ENCODE data around the gene ATP2A1. TPM values are rescaled to one million over a fixed set of nuclear protein-coding genes. Genes with fewer than 3 reads are reported as not detected.
A peak's percentile ranks its signal among the peaks of the same experiment; 100 is the strongest.

The ATP2A1 gene
- total RNA-seq, 1 donor from 2014 or later = 8.2 TPM

- H3K9me3 Mint-ChIP-seq = no peaks in the 10 kb centered on the region
- Histone ChIP-seq H3K9me3 (ENCODE audit: low read depth) (no peaks in the 10 kb centered on the region), H3K4me2 (no peak overlapping the region), H3K36me3 (no peaks in the 10 kb centered on the region), H3K4me3 (no peak overlapping the region), H3F3A (ENCODE audit: low read depth) (peaks cover 23% of the 10 kb centered on the region), H4K20me1 (ENCODE audit: low read depth) (no peaks in the 10 kb centered on the region), H3K9ac (no peak overlapping the region), H3K79me2 (ENCODE audit: low read depth) (peaks cover 10% of the 10 kb centered on the region), H2AFZ (replicated peaks) (no peak overlapping the region), H3K27me3 (peaks cover 5% of the 10 kb centered on the region), H3K4me1 (peaks cover 21% of the 10 kb centered on the region), H3K27ac (no peak overlapping the region)
- peak overlapping the region; percentile 92 for H3K27ac Mint-ChIP-seq
- H3K27me3 Mint-ChIP-seq (ENCODE audit: insufficient read depth, low read depth) = peaks cover 12% of the 10 kb centered on the region
- peak overlapping the region; percentile 75 for H3K4me3 Mint-ChIP-seq
- no peaks in the 10 kb centered on the region for H3K36me3 Mint-ChIP-seq
- peaks cover 46% of the 10 kb centered on the region for H3K4me1 Mint-ChIP-seq
- TF ChIP-seq EZH2 (IDR thresholded peaks at IDR 0.05) = no peak
- no peak for TF ChIP-seq EZH2phosphoT487 (IDR thresholded peaks at IDR 0.05)
- no peak for TF ChIP-seq CTCF (IDR thresholded peaks at IDR 0.05)
- no peak for DNase-seq (ENCODE audit: low spot score)
Observed at GRCh38 chr16:28882551-28883160, 4.4 kb downstream of the ATP2A1 start.

- Histone ChIP-seq H3K9ac (no peak overlapping the region), H3K4me1 (peaks cover 18% of the 10 kb centered on the region), H3K79me2 (ENCODE audit: low read depth) (peaks cover 10% of the 10 kb centered on the region), H3K4me3 (no peak overlapping the region), H3K4me2 (no peak overlapping the region), H3F3A (ENCODE audit: low read depth) (peaks cover 23% of the 10 kb centered on the region), H2AFZ (replicated peaks) (no peak overlapping the region), H4K20me1 (ENCODE audit: low read depth) (no peaks in the 10 kb centered on the region), H3K27me3 (peaks cover 5% of the 10 kb centered on the region), H3K9me3 (ENCODE audit: low read depth) (no peaks in the 10 kb centered on the region), H3K27ac (no peak overlapping the region), H3K36me3 (no peaks in the 10 kb centered on the region)
- peaks cover 10% of the 10 kb centered on the region for H3K27me3 Mint-ChIP-seq (ENCODE audit: insufficient read depth, low read depth)
- H3K4me3 Mint-ChIP-seq = no peak overlapping the region
- TF ChIP-seq EZH2 (IDR thresholded peaks at IDR 0.05) (no peak), EZH2phosphoT487 (IDR thresholded peaks at IDR 0.05) (no peak), CTCF (IDR thresholded peaks at IDR 0.05) (no peak)
- H3K4me1 Mint-ChIP-seq = peaks cover 40% of the 10 kb centered on the region
- H3K36me3 Mint-ChIP-seq = no peaks in the 10 kb centered on the region
- no peak for DNase-seq (ENCODE audit: low spot score)
- H3K9me3 Mint-ChIP-seq = no peaks in the 10 kb centered on the region
- H3K27ac Mint-ChIP-seq = peak overlapping the region; percentile 24
Observed at GRCh38 chr16:28883221-28883996, 5.1 kb downstream of the ATP2A1 start.

GRCh38 chr16:28884045-28884444, 5.8 kb downstream of the ATP2A1 start:
- Histone ChIP-seq H3K4me2 (no peak overlapping the region), H3F3A (ENCODE audit: low read depth) (peaks cover 22% of the 10 kb centered on the region), H3K27me3 (peaks cover 5% of the 10 kb centered on the region), H4K20me1 (ENCODE audit: low read depth) (no peaks in the 10 kb centered on the region), H3K36me3 (no peaks in the 10 kb centered on the region), H3K9me3 (ENCODE audit: low read depth) (no peaks in the 10 kb centered on the region), H2AFZ (replicated peaks) (no peak overlapping the region), H3K79me2 (ENCODE audit: low read depth) (peaks cover 4% of the 10 kb centered on the region), H3K9ac (no peak overlapping the region), H3K4me3 (no peak overlapping the region), H3K4me1 (peaks cover 12% of the 10 kb centered on the region), H3K27ac (no peak overlapping the region)
- H3K4me3 Mint-ChIP-seq = no peak overlapping the region
- peak overlapping the region; percentile 24 for H3K27ac Mint-ChIP-seq
- H3K36me3 Mint-ChIP-seq = no peaks in the 10 kb centered on the region
- H3K27me3 Mint-ChIP-seq (ENCODE audit: insufficient read depth, low read depth) = peaks cover 10% of the 10 kb centered on the region
- H3K9me3 Mint-ChIP-seq = no peaks in the 10 kb centered on the region
- H3K4me1 Mint-ChIP-seq = peaks cover 34% of the 10 kb centered on the region
- DNase-seq (ENCODE audit: low spot score) = no peak
- TF ChIP-seq EZH2 (IDR thresholded peaks at IDR 0.05) (no peak), CTCF (IDR thresholded peaks at IDR 0.05) (no peak), EZH2phosphoT487 (IDR thresholded peaks at IDR 0.05) (no peak)

Data from neural progenitor cell (in vitro differentiated cells).